Astrocyte (in vitro differentiated cells and primary cell): ENCODE results near the gene ADAMTSL5. TPM values are rescaled to one million over a fixed set of nuclear protein-coding genes. Genes with fewer than 3 reads are reported as not detected.

ENCODE experiments used
- DNase-seq: peaks from one replicate; pipeline ENCODE4 v3.0.0-alpha.2; 2010; ENCODE audit warnings: low read depth
- FAIRE-seq: peaks from 2 replicates; lab custom pipeline; 2011; peaks lifted over from hg19 to GRCh38; lab: Jason Lieb, UNC
- H2AFZ ChIP-seq: 2 replicates; pipeline ENCODE4 v1.6.0; 2012; ENCODE audit warnings: low read depth, low read length, inconsistent platforms
- H3K27ac ChIP-seq: 2 replicates; pipeline ENCODE4 v1.5.1; 2011; ENCODE audit warnings: low read depth, low read length, inconsistent platforms
- H3K27me3 ChIP-seq: 2 replicates; pipeline ENCODE4 v1.6.0; 2011; ENCODE audit warnings: low read length, inconsistent platforms; ENCODE audit not compliant: insufficient read depth
- H3K36me3 ChIP-seq: 2 replicates; pipeline ENCODE4 v1.5.1; 2011; ENCODE audit warnings: low read length, inconsistent platforms; ENCODE audit not compliant: insufficient read depth
- H3K4me1 ChIP-seq: 2 replicates; pipeline ENCODE4 v1.5.1; 2011; ENCODE audit warnings: low read length, inconsistent platforms; ENCODE audit not compliant: insufficient read depth
- H3K4me2 ChIP-seq: 2 replicates; pipeline ENCODE4 v1.6.0; 2012; ENCODE audit warnings: low read length, inconsistent platforms
- H3K4me3 ChIP-seq: 2 replicates; pipeline ENCODE4 v1.5.1; 2011; ENCODE audit warnings: low read depth, mild to moderate bottlenecking, low read length, inconsistent platforms; ENCODE audit not compliant: insufficient read depth
- H3K79me2 ChIP-seq: 2 replicates; pipeline ENCODE4 v1.6.0; 2012; ENCODE audit warnings: mild to moderate bottlenecking, low read length, inconsistent platforms; ENCODE audit not compliant: insufficient read depth
- H3K9ac ChIP-seq: 2 replicates; pipeline ENCODE4 v1.6.0; 2012; ENCODE audit warnings: mild to moderate bottlenecking, low read length, inconsistent platforms
- H3K9me3 ChIP-seq: 2 replicates; pipeline ENCODE4 v1.5.1; 2012; ENCODE audit warnings: low read depth, mild to moderate bottlenecking, low read length, inconsistent platforms; ENCODE audit not compliant: insufficient read depth
- H4K20me1 ChIP-seq: 2 replicates; pipeline ENCODE4 v1.6.0; 2012; ENCODE audit warnings: low read length, inconsistent platforms; ENCODE audit not compliant: insufficient read depth
- H3K27ac Mint-ChIP-seq: one replicate; pipeline ENCODE4 v1.8.0; 2021; ENCODE audit warnings: mild to moderate bottlenecking, mixed read lengths; ENCODE audit not compliant: unreplicated experiment
- H3K27me3 Mint-ChIP-seq: one replicate; pipeline ENCODE4 v1.8.0; 2021; ENCODE audit warnings: low read depth, mixed read lengths; ENCODE audit not compliant: unreplicated experiment
- H3K36me3 Mint-ChIP-seq: one replicate; pipeline ENCODE4 v1.8.0; 2021; ENCODE audit warnings: low read depth, mixed read lengths; ENCODE audit not compliant: unreplicated experiment
- H3K4me1 Mint-ChIP-seq: one replicate; pipeline ENCODE4 v1.8.0; 2021; ENCODE audit warnings: low read depth, mixed read lengths; ENCODE audit not compliant: unreplicated experiment
- H3K4me3 Mint-ChIP-seq: one replicate; pipeline ENCODE4 v1.8.0; 2021; ENCODE audit warnings: mild to moderate bottlenecking, moderate library complexity, mixed read lengths; ENCODE audit not compliant: unreplicated experiment
- H3K9me3 Mint-ChIP-seq: one replicate; pipeline ENCODE4 v1.8.0; 2021; ENCODE audit warnings: mild to moderate bottlenecking, mixed read lengths; ENCODE audit not compliant: unreplicated experiment
- EZH2 ChIP-seq: IDR thresholded peaks from 2 replicates; pipeline ENCODE4 v1.6.1; 2012; ENCODE audit warnings: mild to moderate bottlenecking, low read length, inconsistent platforms; ENCODE audit not compliant: insufficient read depth
- total RNA-seq: library from RNA; stranded (reverse); gene quantifications from 2 replicates; pipeline ENCODE4 v1.2.1, GENCODE V29; 2021
- TF ChIP-seq, protein P1 (sequence below): IDR thresholded peaks from 2 replicates; pipeline ENCODE4 v1.5.1; 2011; ENCODE audit warnings: low read depth, mild to moderate bottlenecking, inconsistent platforms, low read length, moderate library complexity; ENCODE audit not compliant: insufficient read depth

ADAMTSL5 gene
- total RNA-seq, 1 donor from 2014 or later, result 5.5 TPM

DNA sequence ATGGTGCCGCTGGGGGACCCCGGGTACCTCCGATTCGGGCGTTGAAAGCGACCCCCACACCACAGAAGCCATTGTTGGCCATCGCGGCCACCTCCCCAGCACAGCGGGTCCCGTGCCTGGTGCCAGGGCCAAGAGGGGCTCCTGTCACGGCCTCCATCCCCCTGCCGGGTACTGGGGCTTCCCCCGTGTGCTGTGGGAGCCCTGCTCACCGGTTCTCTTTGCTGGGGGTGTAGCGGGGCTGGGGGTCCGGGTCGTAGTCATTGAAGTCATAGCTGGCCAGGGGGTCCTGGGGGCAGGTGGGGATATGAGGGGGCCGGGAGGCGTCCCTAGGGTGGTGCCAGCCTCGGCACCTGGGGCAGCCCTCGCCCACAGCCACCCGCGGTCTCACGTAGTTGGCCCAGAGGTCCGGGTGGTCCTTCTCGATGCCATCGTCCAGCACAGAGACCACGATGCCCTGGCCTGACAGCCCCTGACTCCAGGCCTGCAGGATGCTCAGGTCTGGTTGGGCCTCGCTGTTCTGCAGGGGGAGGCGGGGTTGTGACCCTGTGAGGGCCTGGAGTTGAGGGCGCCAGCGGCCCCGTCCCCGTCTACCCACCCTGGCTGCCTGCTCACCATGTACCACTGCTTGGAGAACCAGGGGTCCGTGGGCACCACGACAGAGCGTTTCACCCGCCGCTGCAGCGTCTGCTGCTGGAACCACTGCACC is 25.1 kb downstream of the ADAMTSL5 start:
- Histone ChIP-seq H3K9ac (no peak overlapping the region), H3K4me3 (no peak overlapping the region), H3K27ac (no peak overlapping the region), H3K27me3 (peaks cover 5% of the 10 kb centered on the region), H3K4me2 (no peak overlapping the region), H2AFZ (no peak overlapping the region), H3K4me1 (peaks cover 15% of the 10 kb centered on the region), H4K20me1 (no peaks in the 10 kb centered on the region), H3K79me2 (no peaks in the 10 kb centered on the region), H3K36me3 (no peaks in the 10 kb centered on the region), H3K9me3 (no peaks in the 10 kb centered on the region)
- no peak for FAIRE-seq
- peaks cover 2% of the 10 kb centered on the region for H3K27me3 Mint-ChIP-seq
- H3K27ac Mint-ChIP-seq, result no peak overlapping the region
- H3K36me3 Mint-ChIP-seq, result peaks cover 2% of the 10 kb centered on the region
- no peaks in the 10 kb centered on the region for H3K9me3 Mint-ChIP-seq
- TF ChIP-seq EZH2, result no peak
- TF ChIP-seq, protein P1, sequence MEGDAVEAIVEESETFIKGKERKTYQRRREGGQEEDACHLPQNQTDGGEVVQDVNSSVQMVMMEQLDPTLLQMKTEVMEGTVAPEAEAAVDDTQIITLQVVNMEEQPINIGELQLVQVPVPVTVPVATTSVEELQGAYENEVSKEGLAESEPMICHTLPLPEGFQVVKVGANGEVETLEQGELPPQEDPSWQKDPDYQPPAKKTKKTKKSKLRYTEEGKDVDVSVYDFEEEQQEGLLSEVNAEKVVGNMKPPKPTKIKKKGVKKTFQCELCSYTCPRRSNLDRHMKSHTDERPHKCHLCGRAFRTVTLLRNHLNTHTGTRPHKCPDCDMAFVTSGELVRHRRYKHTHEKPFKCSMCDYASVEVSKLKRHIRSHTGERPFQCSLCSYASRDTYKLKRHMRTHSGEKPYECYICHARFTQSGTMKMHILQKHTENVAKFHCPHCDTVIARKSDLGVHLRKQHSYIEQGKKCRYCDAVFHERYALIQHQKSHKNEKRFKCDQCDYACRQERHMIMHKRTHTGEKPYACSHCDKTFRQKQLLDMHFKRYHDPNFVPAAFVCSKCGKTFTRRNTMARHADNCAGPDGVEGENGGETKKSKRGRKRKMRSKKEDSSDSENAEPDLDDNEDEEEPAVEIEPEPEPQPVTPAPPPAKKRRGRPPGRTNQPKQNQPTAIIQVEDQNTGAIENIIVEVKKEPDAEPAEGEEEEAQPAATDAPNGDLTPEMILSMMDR, result no peak
- no peak overlapping the region for H3K4me3 Mint-ChIP-seq
- no peak for DNase-seq
- H3K4me1 Mint-ChIP-seq, result peaks cover 3% of the 10 kb centered on the region

DNA sequence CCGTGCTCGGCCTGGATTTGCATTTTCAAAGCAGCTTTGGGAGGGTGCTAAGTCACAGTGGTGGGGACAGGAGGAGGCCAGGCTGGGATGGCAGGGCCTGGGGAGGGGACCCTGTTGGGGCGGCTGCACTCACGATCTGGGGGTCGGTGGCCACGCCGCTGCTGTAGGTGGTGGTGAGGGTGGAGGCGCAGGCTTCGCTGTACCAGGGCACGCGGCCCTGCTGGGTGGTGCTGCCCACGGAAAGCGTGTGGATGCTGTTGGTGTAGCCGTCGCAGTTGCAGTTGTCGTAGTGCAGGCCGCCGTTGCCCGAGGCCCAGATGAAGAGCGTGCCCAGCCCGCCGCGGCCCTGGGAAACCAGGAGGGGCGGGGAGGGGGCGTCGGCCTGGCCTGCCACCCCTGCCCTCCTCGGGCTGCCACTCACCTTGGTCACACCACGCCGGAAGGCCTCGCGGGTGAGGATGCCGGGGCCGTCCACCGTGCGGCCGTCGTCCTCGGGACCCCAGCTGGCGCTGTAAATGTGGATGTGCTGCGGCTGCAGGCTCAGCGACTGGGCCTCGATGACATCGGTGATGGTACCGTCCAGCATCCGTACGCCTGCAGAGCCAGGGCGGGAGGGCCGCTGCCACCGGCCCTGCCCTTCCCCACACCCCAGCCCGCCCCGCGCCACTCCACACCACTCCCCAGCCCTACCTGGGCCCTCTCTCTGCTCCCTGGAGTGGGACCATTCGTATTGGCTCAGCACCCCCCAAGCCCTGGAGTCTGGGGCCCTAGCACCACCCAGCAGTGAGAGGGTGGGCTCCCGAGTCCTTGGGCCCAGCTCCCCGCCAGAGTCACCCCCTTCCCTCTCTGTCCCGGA is 25.9 kb downstream of the ADAMTSL5 start:
- no peaks in the 10 kb centered on the region for H3K9me3 ChIP-seq
- no peak for FAIRE-seq
- H3K27ac ChIP-seq, result no peak overlapping the region
- H3K4me2 ChIP-seq, result no peak overlapping the region
- H3K4me1 ChIP-seq, result peaks cover 15% of the 10 kb centered on the region
- no peaks in the 10 kb centered on the region for H3K79me2 ChIP-seq
- H3K27me3 ChIP-seq, result peaks cover 5% of the 10 kb centered on the region
- H4K20me1 ChIP-seq, result no peaks in the 10 kb centered on the region
- no peak overlapping the region for H3K4me3 Mint-ChIP-seq
- H3K27me3 Mint-ChIP-seq, result peaks cover under 1% of the 10 kb centered on the region
- peaks cover 3% of the 10 kb centered on the region for H3K4me1 Mint-ChIP-seq
- peaks cover 2% of the 10 kb centered on the region for H3K36me3 Mint-ChIP-seq
- TF ChIP-seq, protein P1, result no peak
- no peak for TF ChIP-seq EZH2
- H3K4me3 ChIP-seq, result no peak overlapping the region
- no peaks in the 10 kb centered on the region for H3K36me3 ChIP-seq
- no peak overlapping the region for H3K9ac ChIP-seq
- H2AFZ ChIP-seq, result no peak overlapping the region
- no peak overlapping the region for H3K27ac Mint-ChIP-seq
- DNase-seq, result no peak
- H3K9me3 Mint-ChIP-seq, result no peaks in the 10 kb centered on the region
